Thoracic aorta (tissue), 2 donors: ENCODE data around the gene CWC27. TPM values are rescaled to one million over a fixed set of nuclear protein-coding genes. Genes with fewer than 3 reads are reported as not detected.

Experiments used
- ATAC-seq: fragments of 150-250 bp; one replicate; pipeline ENCODE4 v1.8.0; 2017; ENCODE audit warnings: low read depth; ENCODE audit not compliant: insufficient number of reproducible peaks, low FRiP score
- DNase-seq: peaks from one replicate; pipeline ENCODE4 v3.0.0-alpha.2; 2020; ENCODE audit warnings: low spot score
- H3K27ac ChIP-seq, 2 donors: fragments of 200-600 bp; sonication (generic); 1 replicate in 1 of 2; 2 replicates in 1 of 2; pipeline ENCODE4 v1.5.1; 2016; ENCODE audit warnings: mild to moderate bottlenecking in 2 of 2, moderate library complexity in 2 of 2
- H3K27me3 ChIP-seq: fragments of 200-600 bp; sonication (generic); replicated peaks from 2 replicates; pipeline ENCODE4 v1.6.0; 2016; ENCODE audit warnings: mild to moderate bottlenecking; ENCODE audit not compliant: insufficient read depth
- H3K36me3 ChIP-seq: fragments of 200-600 bp; sonication (generic); one replicate; pipeline ENCODE4 v1.5.1; 2016
- H3K4me1 ChIP-seq, 2 donors: fragments of 200-600 bp; sonication (generic); 1 replicate in 1 of 2; 2 replicates in 1 of 2; pipeline versions ENCODE4 v1.5.1 to v1.6.0; 2016; ENCODE audit warnings: low read depth in 2 of 2, mild to moderate bottlenecking in 1 of 2; ENCODE audit not compliant: control insufficient read depth in 1 of 2
- H3K4me3 ChIP-seq: fragments of 200-600 bp; sonication (generic); 2 replicates; pipeline ENCODE4 v1.5.1; 2016; ENCODE audit warnings: mild to moderate bottlenecking
- H3K9me3 ChIP-seq: fragments of 200-600 bp; sonication (generic); 2 replicates; pipeline ENCODE4 v1.5.1; 2016
- total RNA-seq, 2 donors: library from RNA; depleted of rRNA; stranded (reverse); fragments of >200 nt; gene quantifications; one replicate each; pipeline versions ENCODE4 v1.1.0 to v1.2.3, GENCODE V29; 2016
- TF ChIP-seq, protein P1 (sequence below): fragments of 200-600 bp; sonication (generic); IDR thresholded peaks from one replicate; pipeline ENCODE4 v1.5.1; 2019; ENCODE audit warnings: antibody characterized with exemption

Gene CWC27
- total RNA-seq, 2 donors from 2014 or later, result 13.4 to 24.8 TPM

DNA sequence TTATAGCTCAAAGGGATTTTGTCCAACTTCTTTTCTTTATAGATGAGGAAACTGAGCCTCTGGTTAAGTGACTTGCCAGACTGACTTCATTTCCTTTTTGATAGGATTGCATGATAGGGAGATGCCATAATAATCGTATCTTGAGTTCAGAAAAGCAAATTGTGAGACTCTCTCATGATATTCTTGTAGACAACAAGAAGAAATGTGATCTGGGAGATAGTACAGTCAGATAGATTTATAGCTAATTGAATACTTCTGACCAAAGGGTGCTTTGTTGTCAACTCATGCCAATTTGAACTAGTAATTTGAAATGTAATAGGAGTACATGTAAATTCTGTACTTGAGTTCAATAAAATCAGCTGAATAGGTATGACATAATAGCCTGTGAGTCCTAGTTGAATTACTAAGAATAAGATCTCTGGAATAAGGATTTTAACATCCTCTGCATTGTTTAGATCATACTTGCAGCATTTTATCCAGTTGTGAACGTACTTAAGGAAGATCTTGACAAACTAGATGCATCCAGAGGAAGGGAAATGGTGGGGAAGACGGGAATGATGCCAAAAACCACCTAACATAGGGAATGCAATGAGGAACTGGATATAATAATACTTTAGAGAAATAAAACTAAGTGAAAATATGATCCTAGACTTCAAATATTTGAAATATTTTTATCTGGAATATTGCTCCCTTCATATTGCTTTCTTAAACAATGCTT lies 25.5 kb downstream of the CWC27 start:
- Histone ChIP-seq H3K9me3 (no peaks in the 10 kb centered on the region), H3K4me1 (peaks cover 18 to 21% of the 10 kb centered on the region in 2 donors), H3K36me3 (no peaks in the 10 kb centered on the region), H3K4me3 (no peak overlapping the region), H3K27me3 (no peaks in the 10 kb centered on the region), H3K27ac (peak overlapping the region in 1 of 2 donors; percentile 35)
- TF ChIP-seq, protein P1, sequence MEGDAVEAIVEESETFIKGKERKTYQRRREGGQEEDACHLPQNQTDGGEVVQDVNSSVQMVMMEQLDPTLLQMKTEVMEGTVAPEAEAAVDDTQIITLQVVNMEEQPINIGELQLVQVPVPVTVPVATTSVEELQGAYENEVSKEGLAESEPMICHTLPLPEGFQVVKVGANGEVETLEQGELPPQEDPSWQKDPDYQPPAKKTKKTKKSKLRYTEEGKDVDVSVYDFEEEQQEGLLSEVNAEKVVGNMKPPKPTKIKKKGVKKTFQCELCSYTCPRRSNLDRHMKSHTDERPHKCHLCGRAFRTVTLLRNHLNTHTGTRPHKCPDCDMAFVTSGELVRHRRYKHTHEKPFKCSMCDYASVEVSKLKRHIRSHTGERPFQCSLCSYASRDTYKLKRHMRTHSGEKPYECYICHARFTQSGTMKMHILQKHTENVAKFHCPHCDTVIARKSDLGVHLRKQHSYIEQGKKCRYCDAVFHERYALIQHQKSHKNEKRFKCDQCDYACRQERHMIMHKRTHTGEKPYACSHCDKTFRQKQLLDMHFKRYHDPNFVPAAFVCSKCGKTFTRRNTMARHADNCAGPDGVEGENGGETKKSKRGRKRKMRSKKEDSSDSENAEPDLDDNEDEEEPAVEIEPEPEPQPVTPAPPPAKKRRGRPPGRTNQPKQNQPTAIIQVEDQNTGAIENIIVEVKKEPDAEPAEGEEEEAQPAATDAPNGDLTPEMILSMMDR, result no peak
- no peak for DNase-seq
- ATAC-seq, result no peak

DNA sequence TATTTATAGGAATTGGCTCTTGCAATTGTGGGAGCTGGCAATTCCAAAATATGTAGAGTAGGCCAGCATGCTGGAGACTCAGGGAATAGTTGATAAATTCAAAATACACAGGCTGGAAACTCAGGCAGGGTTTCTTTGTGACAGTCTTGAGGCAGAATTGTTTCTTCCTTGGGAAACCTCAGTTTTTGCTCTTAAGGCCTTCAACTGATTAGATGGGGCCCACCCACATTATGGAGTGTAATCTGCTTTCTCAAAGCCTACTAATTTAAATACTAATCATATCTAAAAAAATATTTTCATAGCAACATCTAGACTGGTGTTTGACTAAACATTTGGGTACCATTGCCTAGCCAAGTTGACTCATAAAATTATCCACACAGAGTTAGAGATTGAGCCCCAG lies 27.6 kb downstream of the CWC27 start:
- TF ChIP-seq, protein P1, result no peak
- no peak for DNase-seq
- H3K4me1 ChIP-seq, result peaks cover 18 to 21% of the 10 kb centered on the region in 2 donors
- H3K4me3 ChIP-seq, result no peak overlapping the region
- no peaks in the 10 kb centered on the region for H3K9me3 ChIP-seq
- H3K27ac ChIP-seq, result no peak overlapping the region
- ATAC-seq, result no peak
- H3K27me3 ChIP-seq, result no peaks in the 10 kb centered on the region
- H3K36me3 ChIP-seq, result no peaks in the 10 kb centered on the region

DNA sequence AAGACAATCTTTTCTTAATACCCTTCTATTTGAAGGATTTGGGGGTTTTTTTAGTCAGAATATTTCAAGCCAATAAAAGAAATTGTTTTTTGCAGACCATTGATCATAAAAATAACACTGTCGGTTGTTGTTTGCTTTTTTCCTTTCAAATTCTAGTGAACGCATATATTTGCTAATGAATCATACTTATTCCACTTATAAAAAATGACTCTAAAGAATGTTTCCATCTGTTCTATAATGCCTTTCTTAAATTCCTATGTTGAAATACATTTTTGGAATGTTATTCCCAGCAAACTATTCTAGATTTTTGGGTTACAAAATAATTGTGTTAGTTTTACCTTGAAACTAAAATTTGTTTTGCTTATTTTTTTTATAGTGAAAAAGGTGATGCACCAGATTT lies 32.2 kb downstream of the CWC27 start:
- no peak for ATAC-seq
- H3K27me3 ChIP-seq, result no peaks in the 10 kb centered on the region
- H3K27ac ChIP-seq, result no peak overlapping the region
- no peak for DNase-seq
- TF ChIP-seq, protein P1, result no peak
- H3K4me3 ChIP-seq, result no peak overlapping the region
- H3K4me1 ChIP-seq, result no peaks in the 10 kb centered on the region
- no peaks in the 10 kb centered on the region for H3K9me3 ChIP-seq
- H3K36me3 ChIP-seq, result peaks cover 2% of the 10 kb centered on the region

DNA sequence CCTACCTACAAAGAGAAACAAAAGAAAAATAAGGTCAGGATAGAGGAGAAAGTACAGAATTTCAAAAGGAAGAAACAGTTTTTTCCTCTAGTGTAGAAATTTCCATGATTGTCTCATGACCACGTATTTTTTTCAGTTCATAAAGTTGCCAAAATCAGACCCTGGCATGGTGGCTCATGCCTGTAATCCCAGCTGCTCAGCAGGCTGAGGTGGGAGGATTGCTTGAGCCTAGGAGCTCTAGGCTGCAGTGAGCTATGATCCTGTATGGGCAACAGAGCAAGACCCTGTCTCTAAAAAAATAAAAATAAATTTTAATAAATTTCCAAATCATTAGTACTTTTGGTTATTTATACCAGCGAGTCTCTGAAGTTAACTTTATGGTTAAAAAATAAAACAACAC lies 37.8 kb downstream of the CWC27 start:
- Histone ChIP-seq H3K27ac (no peak overlapping the region), H3K4me3 (no peak overlapping the region), H3K4me1 (no peaks in the 10 kb centered on the region), H3K9me3 (no peaks in the 10 kb centered on the region), H3K36me3 (peaks cover 2% of the 10 kb centered on the region), H3K27me3 (no peaks in the 10 kb centered on the region)
- ATAC-seq (no peak), DNase-seq (no peak)
- TF ChIP-seq, protein P1, result no peak

DNA sequence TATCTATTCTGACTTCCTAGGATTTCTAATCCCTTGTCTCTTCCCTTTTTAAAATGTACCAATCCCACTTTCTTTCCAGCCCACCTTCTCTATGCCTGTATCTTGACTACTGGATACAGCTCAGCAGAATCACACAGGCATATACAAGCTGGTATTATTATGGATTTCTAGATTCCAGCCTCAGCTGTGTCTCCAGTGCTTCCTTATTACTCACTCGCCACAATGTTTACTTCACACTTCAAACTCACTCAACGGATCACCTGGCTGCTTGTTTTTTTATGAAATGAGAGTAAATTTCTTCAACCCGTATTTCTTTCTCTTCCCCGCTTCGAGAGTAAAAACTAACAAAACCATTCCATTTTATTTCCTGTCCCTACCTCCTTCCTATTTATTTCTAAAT lies 38.8 kb downstream of the CWC27 start:
- Histone ChIP-seq H3K27ac (no peak overlapping the region), H3K36me3 (peaks cover 2% of the 10 kb centered on the region), H3K9me3 (no peaks in the 10 kb centered on the region), H3K27me3 (no peaks in the 10 kb centered on the region), H3K4me3 (no peak overlapping the region), H3K4me1 (no peaks in the 10 kb centered on the region)
- ATAC-seq, result no peak
- no peak for DNase-seq
- TF ChIP-seq, protein P1, result no peak
